DND-41 (cell line): Measurements from ENCODE around the gene GAS7.

Experiments used
- ATAC-seq: fragments of 200-7000 bp; cut with Tn5 transposase; 3 replicates; pipeline ENCODE4 v1.9.1; 2021; ENCODE audit warnings: low read depth; ENCODE audit not compliant: insufficient read depth
- DNase-seq: peaks from one replicate; pipeline ENCODE4 v3.0.0-alpha.2; 2020
- H2AFZ ChIP-seq: 2 replicates; pipeline ENCODE4 v1.6.0; 2012; ENCODE audit warnings: low read depth, low read length
- H3K27ac ChIP-seq: 2 replicates; pipeline ENCODE4 v1.5.1; 2012; ENCODE audit warnings: low read length, inconsistent platforms
- H3K27me3 ChIP-seq: fragments of 200-600 bp; sonication (generic); 2 replicates; pipeline ENCODE4 v1.6.0; 2012; ENCODE audit warnings: low read length, mild to moderate bottlenecking, inconsistent platforms; ENCODE audit not compliant: insufficient read depth, poor library complexity
- H3K36me3 ChIP-seq: 2 replicates; pipeline ENCODE4 v1.5.1; 2012; ENCODE audit warnings: low read length, inconsistent platforms; ENCODE audit not compliant: insufficient read depth
- H3K4me1 ChIP-seq: 2 replicates; pipeline ENCODE4 v1.5.1; 2012; ENCODE audit warnings: mild to moderate bottlenecking, low read length; ENCODE audit not compliant: insufficient read depth
- H3K4me2 ChIP-seq: 2 replicates; pipeline ENCODE4 v1.6.0; 2012; ENCODE audit warnings: mild to moderate bottlenecking, moderate library complexity, low read length, inconsistent platforms; ENCODE audit not compliant: insufficient read depth
- H3K4me3 ChIP-seq, 2 experiments: fragments of 200-600 bp in 1 of 2; shearing (Covaris generic) in 1 of 2; 2 replicates each; pipeline ENCODE4 v1.5.1; 2012 to 2016; ENCODE audit warnings: inconsistent platforms in 2 of 2, low read length in 2 of 2, mild to moderate bottlenecking in 2 of 2, low read depth in 1 of 2, moderate library complexity in 1 of 2
- H3K79me2 ChIP-seq: 2 replicates; pipeline ENCODE4 v1.6.0; 2012; ENCODE audit warnings: low read length, inconsistent platforms; ENCODE audit not compliant: insufficient read depth
- H3K9ac ChIP-seq: 2 replicates; pipeline ENCODE4 v1.6.0; 2012; ENCODE audit warnings: low read depth, mild to moderate bottlenecking, inconsistent platforms, low read length, moderate library complexity
- H3K9me3 ChIP-seq: 2 replicates; pipeline ENCODE4 v1.5.1; 2012; ENCODE audit warnings: low read length, moderate library complexity, mild to moderate bottlenecking, inconsistent platforms; ENCODE audit not compliant: insufficient read depth, severe bottlenecking
- H4K20me1 ChIP-seq: 2 replicates; pipeline ENCODE4 v1.6.0; 2012; ENCODE audit warnings: low read length; ENCODE audit not compliant: insufficient read depth
- CTCF ChIP-seq: IDR thresholded peaks from 2 replicates; pipeline ENCODE4 v1.5.1; 2012; ENCODE audit warnings: borderline replicate concordance, low read length, moderate library complexity, mild to moderate bottlenecking; ENCODE audit not compliant: poor library complexity, severe bottlenecking; ENCODE audit errors: extremely low read depth
- EZH2 ChIP-seq: IDR thresholded peaks from 3 replicates; pipeline ENCODE4 v1.6.1; 2012; ENCODE audit warnings: borderline replicate concordance, low read depth, mild to moderate bottlenecking, moderate library complexity, low read length, inconsistent platforms; ENCODE audit not compliant: severe bottlenecking

Gene GAS7

GRCh38 chr17:10045871-10046658, 152.3 kb downstream of the GAS7 start:
- DNase-seq (no peak), ATAC-seq (no peak)
- no peaks in the 10 kb centered on the region for H4K20me1 ChIP-seq
- H3K9ac ChIP-seq: no peak overlapping the region
- peaks cover 3% of the 10 kb centered on the region; the same call in 1 of the 2 replicates for H3K79me2 ChIP-seq
- H3K4me2 ChIP-seq: no peak overlapping the region
- no peaks in the 10 kb centered on the region for H3K9me3 ChIP-seq
- H3K4me3 ChIP-seq: no peak overlapping the region
- no peaks in the 10 kb centered on the region for H3K27me3 ChIP-seq
- no peak overlapping the region for H3K27ac ChIP-seq
- TF ChIP-seq CTCF: no peak
- no peak for TF ChIP-seq EZH2
- peaks cover 10% of the 10 kb centered on the region for H3K4me1 ChIP-seq
- H2AFZ ChIP-seq: no peak overlapping the region
- no peaks in the 10 kb centered on the region for H3K36me3 ChIP-seq

- H3K4me1 ChIP-seq: no peaks in the 10 kb centered on the region
- H2AFZ ChIP-seq: no peak overlapping the region
- no peaks in the 10 kb centered on the region for H3K79me2 ChIP-seq
- H3K9me3 ChIP-seq: no peaks in the 10 kb centered on the region
- ATAC-seq (no peak), DNase-seq (no peak)
- no peak overlapping the region for H3K4me3 ChIP-seq
- no peak overlapping the region for H3K27ac ChIP-seq
- H4K20me1 ChIP-seq: no peaks in the 10 kb centered on the region
- H3K9ac ChIP-seq: no peak overlapping the region
- H3K36me3 ChIP-seq: no peaks in the 10 kb centered on the region
- TF ChIP-seq EZH2 (no peak), CTCF (no peak)
- no peaks in the 10 kb centered on the region for H3K27me3 ChIP-seq
- H3K4me2 ChIP-seq: no peak overlapping the region
These were observed 155.7 kb downstream of the GAS7 start for GRCh38 chr17:10042589-10043244.

- H3K9ac ChIP-seq: no peak overlapping the region
- H3K4me2 ChIP-seq: no peak overlapping the region
- no peaks in the 10 kb centered on the region for H4K20me1 ChIP-seq
- H3K4me3 ChIP-seq: no peak overlapping the region
- no peak overlapping the region for H2AFZ ChIP-seq
- DNase-seq (no peak), ATAC-seq (no peak)
- H3K9me3 ChIP-seq: no peaks in the 10 kb centered on the region
- H3K79me2 ChIP-seq: no peaks in the 10 kb centered on the region
- no peak for TF ChIP-seq CTCF
- no peak for TF ChIP-seq EZH2
- no peaks in the 10 kb centered on the region for H3K4me1 ChIP-seq
- H3K36me3 ChIP-seq: no peaks in the 10 kb centered on the region
- no peaks in the 10 kb centered on the region for H3K27me3 ChIP-seq
- H3K27ac ChIP-seq: no peak overlapping the region
These were observed 156.4 kb downstream of the GAS7 start for GRCh38 chr17:10041916-10042588.
